H1 (cell line): ENCODE results near the gene SELENOS. TPM values are rescaled to one million over a fixed set of nuclear protein-coding genes. Genes with fewer than 3 reads are reported as not detected.

ENCODE experiments used
- CTCF ChIA-PET: fragments of 300-600 bp; sonication (Branson Sonifier 250); formaldehyde crosslinking; loops from one replicate; lab custom pipeline; 2021; ENCODE audit not compliant: partially characterized antibody; lab: Charles Lee
- POLR2A ChIA-PET: fragments of 300-600 bp; sonication (Branson Sonifier 250); formaldehyde crosslinking; loops from one replicate; lab custom pipeline; 2021; ENCODE audit warnings: inconsistent platforms; ENCODE audit not compliant: partially characterized antibody; lab: Charles Lee
- DNase-seq, 2 experiments: peaks; one replicate each; pipeline versions ENCODE4 v3.0.0 to v3.0.0-alpha.2; 2010 to 2022; ENCODE audit warnings: low spot score in 2 of 2, low read depth in 1 of 2, mixed read lengths in 1 of 2
- FAIRE-seq: peaks from 2 replicates; lab custom pipeline; 2011; peaks lifted over from hg19 to GRCh38; lab: Jason Lieb, UNC
- H2AFZ ChIP-seq: 2 replicates; pipeline ENCODE4 v1.8.1; 2012; ENCODE audit warnings: low read length, inconsistent platforms
- H2AK5ac ChIP-seq: 2 replicates; pipeline ENCODE4 v1.6.1; 2013; ENCODE audit warnings: low read depth, low read length
- H2BK120ac ChIP-seq: replicated peaks from 2 replicates; pipeline ENCODE3; 2013; ENCODE audit warnings: low read depth, low read length, inconsistent platforms
- H2BK12ac ChIP-seq: 2 replicates; pipeline ENCODE4 v1.6.1; 2013; ENCODE audit warnings: low read depth, low read length
- H2BK15ac ChIP-seq: 2 replicates; pipeline ENCODE4 v1.6.1; 2013; ENCODE audit warnings: low read length
- H2BK20ac ChIP-seq: 2 replicates; pipeline ENCODE4 v1.6.1; 2013; ENCODE audit warnings: low read length
- H2BK5ac ChIP-seq: 2 replicates; pipeline ENCODE4 v1.6.1; 2013; ENCODE audit warnings: low read depth, low read length
- H3K14ac ChIP-seq: 2 replicates; pipeline ENCODE4 v1.6.1; 2013; ENCODE audit warnings: inconsistent platforms; ENCODE audit not compliant: insufficient read length
- H3K18ac ChIP-seq: 2 replicates; pipeline ENCODE4 v1.6.1; 2013; ENCODE audit warnings: low read length; ENCODE audit errors: extremely low read depth
- H3K23ac ChIP-seq: 2 replicates; pipeline ENCODE4 v1.6.1; 2013; ENCODE audit warnings: inconsistent platforms; ENCODE audit not compliant: insufficient read length
- H3K23me2 ChIP-seq: 2 replicates; pipeline ENCODE4 v1.6.1; 2013; ENCODE audit warnings: low read depth, low read length
- H3K27ac ChIP-seq: 2 replicates; pipeline ENCODE4 v1.6.1; 2011; ENCODE audit warnings: low read depth, low read length, inconsistent platforms
- H3K27me3 ChIP-seq, 4 experiments: replicated peaks in 1 of 4; 1 replicate in 1 of 4; 2 replicates in 3 of 4; pipeline versions ENCODE4 v1.6.1 to v1.8.1; 2011 to 2013; ENCODE audit warnings: low read length in 3 of 4, mild to moderate bottlenecking in 3 of 4, inconsistent platforms in 2 of 4, mixed read lengths in 2 of 4, moderate library complexity in 1 of 4; ENCODE audit not compliant: control insufficient read depth in 3 of 4, insufficient read depth in 3 of 4; ENCODE audit errors: extremely low read depth in 1 of 4
- H3K36me3 ChIP-seq, 4 experiments: 2 replicates each; pipeline versions ENCODE4 v1.6.1 to v1.8.1; 2011 to 2013; ENCODE audit warnings: mild to moderate bottlenecking in 4 of 4, low read length in 3 of 4, moderate library complexity in 2 of 4, control low read depth in 1 of 4, inconsistent platforms in 1 of 4; ENCODE audit not compliant: insufficient read depth in 4 of 4, control insufficient read depth in 2 of 4
- H3K4ac ChIP-seq: replicated peaks from 2 replicates; pipeline ENCODE3; 2013; ENCODE audit warnings: low read length, low read depth, mixed read lengths, inconsistent platforms; ENCODE audit not compliant: insufficient read length
- H3K4me1 ChIP-seq, 4 experiments: replicated peaks in 1 of 4; 1 replicate in 1 of 4; 2 replicates in 3 of 4; pipeline versions ENCODE4 v1.6.1 to v1.8.1; 2011 to 2013; ENCODE audit warnings: low read length in 3 of 4, inconsistent platforms in 2 of 4, mixed read lengths in 1 of 4; ENCODE audit not compliant: insufficient read depth in 4 of 4, control insufficient read depth in 3 of 4
- H3K4me2 ChIP-seq, 2 experiments: 2 replicates each; pipeline versions ENCODE4 v1.6.1 to v1.8.1; 2011 to 2013; ENCODE audit warnings: low read depth in 2 of 2, low read length in 2 of 2, control low read depth in 1 of 2, inconsistent platforms in 1 of 2, mild to moderate bottlenecking in 1 of 2; ENCODE audit not compliant: insufficient read depth in 1 of 2
- H3K4me3 ChIP-seq, 4 experiments: fragments of 200-600, 300-600 bp in 1 of 4; sonication (generic), shearing (Covaris generic), sonication (Bioruptor Twin) in 1 of 4; 2 replicates each; pipeline versions ENCODE4 v1.5.1 to v1.8.1; 2011 to 2016; ENCODE audit warnings: low read length in 4 of 4, low read depth in 3 of 4, control low read depth in 2 of 4, inconsistent platforms in 2 of 4, mild to moderate bottlenecking in 2 of 4, mixed read lengths in 1 of 4, moderate library complexity in 1 of 4; ENCODE audit not compliant: insufficient read depth in 2 of 4; ENCODE audit errors: extremely low read depth in 1 of 4
- H3K56ac ChIP-seq: replicated peaks from 2 replicates; pipeline ENCODE3; 2013; ENCODE audit warnings: low read depth, mild to moderate bottlenecking, mixed read lengths, low read length, inconsistent platforms; ENCODE audit not compliant: insufficient read length
- H3K79me1 ChIP-seq: 2 replicates; pipeline ENCODE4 v1.6.1; 2013; ENCODE audit warnings: low read depth, low read length, control low read depth
- H3K79me2 ChIP-seq, 2 experiments: 2 replicates each; pipeline versions ENCODE4 v1.6.1 to v1.8.1; 2012 to 2013; ENCODE audit warnings: low read length in 2 of 2, mild to moderate bottlenecking in 2 of 2, inconsistent platforms in 1 of 2; ENCODE audit not compliant: insufficient read depth in 2 of 2, control insufficient read depth in 1 of 2
- H3K9ac ChIP-seq, 4 experiments: replicated peaks in 1 of 4; 1 replicate in 1 of 4; 2 replicates in 3 of 4; pipeline versions ENCODE4 v1.6.1 to v1.8.1; 2011 to 2013; ENCODE audit warnings: low read depth in 3 of 4, low read length in 3 of 4, control low read depth in 2 of 4, mild to moderate bottlenecking in 2 of 4, moderate library complexity in 2 of 4, inconsistent platforms in 1 of 4; ENCODE audit errors: extremely low read depth in 1 of 4
- H3K9me3 ChIP-seq, 2 experiments: 2 replicates each; pipeline versions ENCODE4 v1.6.1 to v1.8.1; 2012 to 2013; ENCODE audit warnings: mild to moderate bottlenecking in 2 of 2, moderate library complexity in 2 of 2, control low read depth in 1 of 2, inconsistent platforms in 1 of 2, low read depth in 1 of 2, low read length in 1 of 2, mixed read lengths in 1 of 2; ENCODE audit not compliant: insufficient read depth in 2 of 2
- H4K20me1 ChIP-seq, 2 experiments: replicated peaks in 1 of 2; 2 replicates each; pipeline versions ENCODE3 to v1.8.1; 2011 to 2013; ENCODE audit warnings: inconsistent platforms in 2 of 2, low read length in 2 of 2, mild to moderate bottlenecking in 1 of 2; ENCODE audit not compliant: insufficient read depth in 2 of 2, control insufficient read depth in 1 of 2
- H4K5ac ChIP-seq: 2 replicates; pipeline ENCODE4 v1.6.1; 2013; ENCODE audit warnings: low read length, low read depth, mixed read lengths, inconsistent platforms; ENCODE audit not compliant: insufficient read length
- H4K8ac ChIP-seq: 2 replicates; pipeline ENCODE4 v1.8.0; 2013; ENCODE audit warnings: mild to moderate bottlenecking, moderate library complexity, low read length, inconsistent platforms; ENCODE audit not compliant: insufficient read depth; ENCODE audit errors: extremely low read depth
- H4K91ac ChIP-seq: replicated peaks from 2 replicates; pipeline ENCODE3; 2013; ENCODE audit warnings: low read length, mixed read lengths, inconsistent platforms; ENCODE audit not compliant: insufficient read length
- BACH1 ChIP-seq: IDR thresholded peaks from 2 replicates; pipeline ENCODE4 v1.6.1; 2012; ENCODE audit warnings: low read length, improper control_type of control experiment
- GABPA ChIP-seq: IDR thresholded peaks from 2 replicates; pipeline ENCODE4 v1.6.1; 2011; ENCODE audit warnings: mild to moderate bottlenecking, low read length, moderate library complexity, borderline replicate concordance; ENCODE audit not compliant: insufficient read depth
- HDAC6 ChIP-seq: IDR thresholded peaks from one replicate; pipeline ENCODE4 v1.7.1; 2012; ENCODE audit warnings: low read depth, mild to moderate bottlenecking, inconsistent platforms, low read length, moderate library complexity
- KDM1A ChIP-seq: fragments of 200-600, 300-600 bp; sonication (generic); IDR thresholded peaks from 2 replicates; pipeline ENCODE4 v1.7.1; 2016; ENCODE audit warnings: mild to moderate bottlenecking, low read length, borderline replicate concordance
- PHF8 ChIP-seq: fragments of 200-600 bp; sonication (generic); conservative IDR thresholded peaks from 2 replicates; pipeline ENCODE4 v1.7.1; 2012; ENCODE audit warnings: low read depth, mild to moderate bottlenecking, inconsistent platforms, low read length, moderate library complexity
- RAD21 ChIP-seq, 2 experiments: IDR thresholded peaks in 1 of 2; conservative IDR thresholded peaks in 1 of 2; 2 replicates each; pipeline ENCODE4 v1.6.1; 2011; ENCODE audit warnings: low read depth in 2 of 2, low read length in 2 of 2, improper control_type of control experiment in 1 of 2, inconsistent platforms in 1 of 2, mild to moderate bottlenecking in 1 of 2, moderate library complexity in 1 of 2
- SIN3A ChIP-seq, 2 experiments: IDR thresholded peaks in 1 of 2; conservative IDR thresholded peaks in 1 of 2; 2 replicates each; pipeline ENCODE4 v1.6.1; 2011 to 2012; ENCODE audit warnings: low read length in 2 of 2, improper control_type of control experiment in 1 of 2, low read depth in 1 of 2, mild to moderate bottlenecking in 1 of 2
- TAF1 ChIP-seq: IDR thresholded peaks from 2 replicates; pipeline ENCODE4 v1.6.1; 2011; ENCODE audit warnings: mild to moderate bottlenecking, low read depth, low read length
- YY1 ChIP-seq: IDR thresholded peaks from 2 replicates; pipeline ENCODE4 v1.6.1; 2011; ENCODE audit warnings: low read depth, mild to moderate bottlenecking, low read length
- WGBS, 2 experiments: shearing (Covaris generic) in 1 of 2; methylation state at CpG; one replicate each; pipeline versions ENCODE4 v1.1.6 to v1.1.7; 2013 to 2015; ENCODE audit warnings: low lambda C conversion rate in 2 of 2, mixed read lengths in 2 of 2, inconsistent platforms in 1 of 2, low coverage in 1 of 2, missing lambda C conversion rate in 1 of 2; ENCODE audit not compliant: insufficient replicate concordance in 2 of 2, insufficient coverage in 1 of 2, insufficient read length in 1 of 2; ENCODE audit errors: extremely low coverage in 1 of 2, missing lambda C conversion rate in 1 of 2; 5-methylcytosine and 5-hydroxymethylcytosine counted together
- polyA plus RNA-seq, 7 experiments: library from polyadenylated mRNA; depleted of rRNA in 3 of 7; stranded (reverse) in 5 of 7; unstranded in 2 of 7; fragments of >200 nt in 5 of 7; fragments of 200-250 nt in 2 of 7; gene quantifications; 1 replicate in 5 of 7; 2 replicates in 1 of 7; 4 replicates in 1 of 7; pipeline versions ENCODE4 v1.2.1 to v1.2.3, GENCODE V29; 2011 to 2013; ENCODE audit warnings: missing spikeins in 2 of 7, mixed read lengths in 2 of 7
- total RNA-seq: library from RNA; stranded (reverse); fragmentation: NEBNext Ultra II Directional; extraction: Animal tissue kit (Norgen Biotek cat#: 25700); gene quantifications from 2 replicates; pipeline ENCODE4 v1.2.1, GENCODE V29; 2021

SELENOS gene
- total and polyA plus RNA-seq, 2 of the 8 experiments (the other 6 are each of a cell fraction or from before 2014, with no cell fraction given) = 45.1 to 46.0 TPM

DNA sequence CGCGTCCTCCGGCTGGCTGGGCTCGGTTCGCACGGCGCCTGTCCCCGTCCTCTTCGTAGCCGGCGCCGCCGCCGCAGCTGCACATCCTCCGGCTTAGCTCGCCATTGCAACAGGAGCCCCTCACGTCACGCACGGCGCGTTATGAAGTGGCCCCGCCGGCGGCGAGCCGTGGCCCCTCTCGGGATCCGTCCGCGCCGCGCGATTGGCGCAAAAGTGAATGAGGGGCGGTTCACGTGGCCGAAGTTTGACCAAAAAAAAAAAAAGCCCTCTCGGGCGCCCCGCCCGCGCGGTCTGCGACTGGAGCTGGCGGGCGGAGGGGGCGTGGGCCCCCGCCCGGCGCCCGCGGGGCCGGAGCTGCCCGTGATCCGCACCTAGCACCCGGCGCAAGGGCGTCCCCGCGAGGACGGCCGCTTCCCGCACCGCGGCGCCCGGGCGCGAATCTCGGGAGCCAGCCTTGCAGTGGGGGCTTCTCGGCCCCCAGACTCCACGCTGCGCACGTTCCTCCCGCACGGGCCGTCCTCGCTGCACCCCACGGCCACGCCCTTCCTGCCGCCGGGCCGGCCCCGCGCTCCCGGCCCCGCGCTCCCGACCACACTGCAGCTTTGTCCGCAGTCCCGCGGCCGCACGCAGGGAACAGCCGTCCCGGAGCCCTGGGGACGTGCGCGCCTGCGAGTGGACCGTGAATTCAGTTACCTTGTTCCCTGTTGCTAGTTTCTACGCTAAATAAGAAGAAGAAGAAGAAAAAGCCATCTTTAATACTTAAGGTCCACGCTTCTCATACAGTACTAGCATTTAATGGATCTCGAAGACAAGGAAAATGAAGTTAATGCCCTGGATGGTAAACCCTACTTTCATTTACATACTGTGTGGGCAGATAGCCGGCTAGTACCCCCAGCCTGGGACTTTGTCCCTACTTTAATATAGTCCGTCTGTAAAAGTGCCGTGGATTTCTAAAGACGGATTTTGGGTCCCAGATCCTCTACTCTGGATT, 25.2 kb downstream of the SELENOS start, which contains the start of gene CHSY1:
TSS of gene CHSY1 (minus strand) at position 219 of the 991 bp plus-strand sequence. CDS start 592 bp downstream, outside the sequence.
- H4K5ac ChIP-seq = no peak within 1 kb of the TSS
- ChIA-PET CTCF (interaction anchor here (0.6 to 9.9 kb wide), 10 partner anchors 9 to 855 kb away, joined by 3 to 216 read pairs (median 4); no protein-coding TSS in a partner anchor), POLR2A (interaction anchor here (0.6 to 5.1 kb wide), 15 partner anchors 8 to 183 kb away, joined by 3 to 18 read pairs (median 4); no protein-coding TSS in a partner anchor)
- peak within 1 kb of the TSS; percentile 26; the same call in 1 of the 2 replicates for H2BK5ac ChIP-seq
- no peak within 1 kb of the TSS for H3K14ac ChIP-seq
- H2AFZ ChIP-seq = no peak within 1 kb of the TSS
- peaks cover 13% of the 10 kb centered on the region for H3K23me2 ChIP-seq
- H3K27me3 ChIP-seq = peaks cover 0 to 3% (median 0%) of the 10 kb centered on the region in 4 experiments; a peak in 3 of 7 replicates
- no peak within 1 kb of the TSS for H3K4ac ChIP-seq
- no peak within 1 kb of the TSS for H2BK20ac ChIP-seq
- H4K20me1 ChIP-seq = peaks cover 9 to 18% of the 10 kb centered on the region in 2 experiments
- peak within 1 kb of the TSS; percentile 18; the same call in 1 of the 2 replicates for H3K27ac ChIP-seq
- H2BK15ac ChIP-seq = no peak within 1 kb of the TSS
- WGBS, 2 experiments = 5% methylated on average over 77 of the region's 108 CpGs; no CpG with 5 or more reads in 1 of the 2 experiments
- FAIRE-seq (no peak), DNase-seq (peak in 1 of 2 experiments; percentile 80)
- H3K4me3 ChIP-seq = peak within 1 kb of the TSS; percentile 55 to 77 (median 74)
- no peak within 1 kb of the TSS for H2AK5ac ChIP-seq
- H3K79me1 ChIP-seq = peaks cover 5% of the 10 kb centered on the region
- peak within 1 kb of the TSS; percentile 84 for H3K18ac ChIP-seq
- no peak within 1 kb of the TSS for H2BK12ac ChIP-seq
- H3K9me3 ChIP-seq = no peaks in the 10 kb centered on the region
- no peak within 1 kb of the TSS for H3K23ac ChIP-seq
- peaks cover 6 to 14% (median 11%) of the 10 kb centered on the region in 4 experiments for H3K4me1 ChIP-seq
- H3K4me2 ChIP-seq = peak within 1 kb of the TSS; percentile 89 to 97
- H2BK120ac ChIP-seq = no peak within 1 kb of the TSS
- peaks cover 19 to 43% of the 10 kb centered on the region in 2 experiments for H3K79me2 ChIP-seq
- H4K91ac ChIP-seq = peak within 1 kb of the TSS; percentile 61
- H3K56ac ChIP-seq = peak within 1 kb of the TSS; percentile 27
- H4K8ac ChIP-seq = peak within 1 kb of the TSS; percentile 88
- H3K36me3 ChIP-seq = peaks cover 0 to 3% (median 0%) of the 10 kb centered on the region in 4 experiments; a peak in 1 of 8 replicates
- peak within 1 kb of the TSS; percentile 75 to 88 (median 84); a peak in 6 of 7 replicates for H3K9ac ChIP-seq
- TF ChIP-seq TAF1 = peak; percentile 61; the same call in 1 of the 2 replicates
- no peak for TF ChIP-seq GABPA
- TF ChIP-seq BACH1 = peak; percentile 10; the same call in 1 of the 2 replicates
- peak; percentile 50 for TF ChIP-seq PHF8
- 0 out of 2 replicates have a peak, but pooled peaks have one; percentile 35 for TF ChIP-seq YY1
- TF ChIP-seq RAD21 (IDR thresholded peaks at IDR 0.05 in 1 of 2, conservative IDR thresholded peaks at IDR 0.05 in 1 of 2; ENCODE audit: low read depth in 2 of 2, low read length in 2 of 2) = peak in 1 of 2 experiments; percentile 17; a peak in 1 of 4 replicates
- 0 out of 4 replicates have a peak, but pooled peaks of 1 of the 2 experiments have one; percentile 31 for TF ChIP-seq SIN3A (conservative IDR thresholded peaks at IDR 0.05 in 1 of 2, IDR thresholded peaks at IDR 0.05 in 1 of 2; ENCODE audit: low read depth in 1 of 2, low read length in 2 of 2)
- TF ChIP-seq HDAC6 = no peak
- TF ChIP-seq KDM1A = no peak
